Adrenal gland (tissue), 5 donors: ENCODE data around the gene ELMOD3.

ENCODE experiments used
- POLR2A ChIP-seq, 2 donors: fragments of 450-650 bp; IDR thresholded peaks; one replicate each; pipeline ENCODE4 v1.6.1; 2017; ENCODE audit warnings: antibody characterized with exemption in 2 of 2, mild to moderate bottlenecking in 2 of 2, moderate library complexity in 1 of 2
- TF ChIP-seq, protein P1 (sequence below), 6 experiments: fragments of 450-650 bp in 4 of 6; fragments of 200-600 bp in 2 of 6; sonication (generic) in 1 of 6; IDR thresholded peaks; 1 replicate in 5 of 6; 2 replicates in 1 of 6; pipeline versions ENCODE4 v1.5.1 to v1.8.0; 2016 to 2021; ENCODE audit warnings: antibody characterized with exemption in 6 of 6, mild to moderate bottlenecking in 2 of 6, moderate library complexity in 1 of 6
- donor health status: DM: no; HTN: no; CAD: no.

- TF ChIP-seq, protein P1, sequence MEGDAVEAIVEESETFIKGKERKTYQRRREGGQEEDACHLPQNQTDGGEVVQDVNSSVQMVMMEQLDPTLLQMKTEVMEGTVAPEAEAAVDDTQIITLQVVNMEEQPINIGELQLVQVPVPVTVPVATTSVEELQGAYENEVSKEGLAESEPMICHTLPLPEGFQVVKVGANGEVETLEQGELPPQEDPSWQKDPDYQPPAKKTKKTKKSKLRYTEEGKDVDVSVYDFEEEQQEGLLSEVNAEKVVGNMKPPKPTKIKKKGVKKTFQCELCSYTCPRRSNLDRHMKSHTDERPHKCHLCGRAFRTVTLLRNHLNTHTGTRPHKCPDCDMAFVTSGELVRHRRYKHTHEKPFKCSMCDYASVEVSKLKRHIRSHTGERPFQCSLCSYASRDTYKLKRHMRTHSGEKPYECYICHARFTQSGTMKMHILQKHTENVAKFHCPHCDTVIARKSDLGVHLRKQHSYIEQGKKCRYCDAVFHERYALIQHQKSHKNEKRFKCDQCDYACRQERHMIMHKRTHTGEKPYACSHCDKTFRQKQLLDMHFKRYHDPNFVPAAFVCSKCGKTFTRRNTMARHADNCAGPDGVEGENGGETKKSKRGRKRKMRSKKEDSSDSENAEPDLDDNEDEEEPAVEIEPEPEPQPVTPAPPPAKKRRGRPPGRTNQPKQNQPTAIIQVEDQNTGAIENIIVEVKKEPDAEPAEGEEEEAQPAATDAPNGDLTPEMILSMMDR (IDR thresholded peaks at IDR 0.05): no peak
- no peak for TF ChIP-seq POLR2A (IDR thresholded peaks at IDR 0.05)
Observed at GRCh38 chr2:85428343-85428881, 73.8 kb downstream of the ELMOD3 start.
